A549 (cell line): ENCODE data around the gene IFNB1. TPM values are rescaled to one million over a fixed set of nuclear protein-coding genes. Genes with fewer than 3 reads are reported as not detected.

Experiments used
- ATAC-seq, 2 experiments: fragments of 200-7000 bp in 1 of 2; fragments of >200 bp in 1 of 2; cut with Nextera tagmentation in 1 of 2; cut with Tn5 transposase in 1 of 2; 3 replicates each; pipeline versions ENCODE4 v1.8.0 to v1.9.1; 2018 to 2020; ENCODE audit warnings: mild to moderate bottlenecking in 1 of 2, moderate library complexity in 1 of 2
- CTCF ChIA-PET: fragments of 300-600 bp; sonication (Branson Sonifier 250); formaldehyde crosslinking; extraction: SDS; loops from one replicate; lab custom pipeline; 2021; ENCODE audit warnings: antibody characterized with exemption, inconsistent platforms; lab: Yijun Ruan, JAX
- POLR2A ChIA-PET: fragments of 350-600 bp; formaldehyde crosslinking; extraction: SDS; loops from one replicate; lab custom pipeline; 2021; ENCODE audit warnings: antibody characterized with exemption, inconsistent platforms; lab: Yijun Ruan, JAX
- DNase-seq, 2 experiments: peaks; one replicate each; pipeline versions ENCODE4 v3.0.0 to v3.0.0-alpha.2; 2011 to 2016; ENCODE audit warnings: low read depth in 1 of 2, low spot score in 1 of 2
- FAIRE-seq: peaks from 2 replicates; lab custom pipeline; 2011; peaks lifted over from hg19 to GRCh38; lab: Jason Lieb, UNC
- H3K27ac ChIP-seq, 2 experiments: fragments of >200 bp; sonication (Bioruptor Twin); formaldehyde crosslinking; 3 replicates each; pipeline ENCODE4 v1.5.1; 2016 to 2017
- H3K4me1 ChIP-seq: fragments of >200 bp; sonication (Bioruptor Twin); formaldehyde crosslinking; 3 replicates; pipeline ENCODE4 v1.6.1; 2016
- H3K4me2 ChIP-seq: fragments of >200 bp; sonication (Bioruptor Twin); formaldehyde crosslinking; 3 replicates; pipeline ENCODE4 v1.6.1; 2016
- H3K4me3 ChIP-seq: fragments of >200 bp; sonication (Bioruptor Twin); formaldehyde crosslinking; 3 replicates; pipeline ENCODE4 v1.5.1; 2016
- H3K9me3 ChIP-seq: fragments of >200 bp; sonication (Bioruptor Twin); formaldehyde crosslinking; 3 replicates; pipeline ENCODE4 v1.6.1; 2016
- BHLHE40 ChIP-seq: IDR thresholded peaks from 2 replicates; pipeline ENCODE4 v1.6.1; 2012; ENCODE audit warnings: low read depth, low read length, inconsistent platforms
- CHD4 ChIP-seq: fragments of 200-600 bp; sonication (generic); IDR thresholded peaks from 2 replicates; pipeline ENCODE4 v1.6.1; 2016; ENCODE audit warnings: antibody characterized with exemption, mild to moderate bottlenecking, borderline replicate concordance
- EHMT2 ChIP-seq: fragments of 200-600 bp; sonication (generic); IDR thresholded peaks from 2 replicates; pipeline ENCODE4 v1.6.1; 2016; ENCODE audit warnings: antibody characterized with exemption, low read depth, mild to moderate bottlenecking, moderate library complexity
- ELK1 ChIP-seq: fragments of 150-350 bp; IDR thresholded peaks from 2 replicates; pipeline ENCODE4 v1.6.1; 2014; ENCODE audit warnings: low read depth, mild to moderate bottlenecking, low read length
- FOSB ChIP-seq: fragments of 250-450 bp; sonication (Bioruptor Pico); IDR thresholded peaks from 2 replicates; pipeline ENCODE4 v1.5.0; 2020; ENCODE audit warnings: mild to moderate bottlenecking, moderate library complexity
- FOSL2 ChIP-seq, 2 experiments: fragments of 450-650 bp in 1 of 2; fragments of >200 bp in 1 of 2; sonication (Bioruptor Twin) in 1 of 2; formaldehyde crosslinking; IDR thresholded peaks; 2 replicates each; pipeline versions ENCODE4 v1.5.0 to v1.6.1; 2016 to 2020; ENCODE audit warnings: mild to moderate bottlenecking in 1 of 2, moderate library complexity in 1 of 2
- FOXS1 ChIP-seq: fragments of 250-450 bp; sonication (Bioruptor Pico); IDR thresholded peaks from 2 replicates; pipeline ENCODE4 v1.5.0; 2020; ENCODE audit warnings: mild to moderate bottlenecking, moderate library complexity
- GATA3 ChIP-seq: IDR thresholded peaks from 2 replicates; pipeline ENCODE4 v1.6.1; 2012; ENCODE audit warnings: borderline replicate concordance
- HDAC2 ChIP-seq: fragments of 200-600 bp; sonication (generic); IDR thresholded peaks from 2 replicates; pipeline ENCODE4 v1.6.1; 2016
- HES2 ChIP-seq: fragments of >200 bp; sonication (Bioruptor Twin); formaldehyde crosslinking; IDR thresholded peaks from 2 replicates; pipeline ENCODE4 v1.6.1; 2016
- HEYL ChIP-seq: fragments of 250-450 bp; sonication (Bioruptor Pico); IDR thresholded peaks from 2 replicates; pipeline ENCODE4 v1.8.0; 2021; ENCODE audit warnings: mild to moderate bottlenecking, moderate library complexity
- HOXB5 ChIP-seq: fragments of 250-450 bp; sonication (Bioruptor Pico); IDR thresholded peaks from 2 replicates; pipeline ENCODE4 v1.5.0; 2020; ENCODE audit warnings: mild to moderate bottlenecking, moderate library complexity
- JUN ChIP-seq, 2 experiments: fragments of >200 bp; sonication (Bioruptor Twin); formaldehyde crosslinking; IDR thresholded peaks; 2 replicates in 1 of 2; 3 replicates in 1 of 2; pipeline ENCODE4 v1.6.1; 2016 to 2017
- JUNB ChIP-seq: fragments of >200 bp; sonication (Bioruptor Twin); formaldehyde crosslinking; IDR thresholded peaks from 2 replicates; pipeline ENCODE4 v1.6.1; 2016
- KDM1A ChIP-seq: fragments of 200-600 bp; sonication (generic); IDR thresholded peaks from 2 replicates; pipeline ENCODE4 v1.6.1; 2016; ENCODE audit warnings: low read depth, mild to moderate bottlenecking
- MAFK ChIP-seq: fragments of 450-650 bp; IDR thresholded peaks from 2 replicates; pipeline ENCODE4 v1.6.1; 2014; ENCODE audit not compliant: partially characterized antibody
- NPAS2 ChIP-seq: fragments of 250-450 bp; sonication (Bioruptor Pico); IDR thresholded peaks from 2 replicates; pipeline ENCODE4 v1.8.0; 2022; ENCODE audit warnings: mild to moderate bottlenecking, moderate library complexity, borderline replicate concordance
- NR3C1 ChIP-seq: fragments of >200 bp; sonication (Bioruptor Twin); formaldehyde crosslinking; IDR thresholded peaks from 3 replicates; pipeline ENCODE4 v1.6.1; 2017
- POLR2AphosphoS2 ChIP-seq: conservative IDR thresholded peaks from 2 replicates; pipeline ENCODE4 v1.6.1; 2012; ENCODE audit warnings: low read length, improper control_type of control experiment, inconsistent platforms
- RAD21 ChIP-seq, 2 experiments: fragments of >200 bp in 1 of 2; sonication (Bioruptor Twin) in 1 of 2; formaldehyde crosslinking in 1 of 2; IDR thresholded peaks in 1 of 2; conservative IDR thresholded peaks in 1 of 2; 2 replicates in 1 of 2; 3 replicates in 1 of 2; pipeline ENCODE4 v1.6.1; 2012 to 2018; ENCODE audit warnings: inconsistent platforms in 1 of 2
- SREBF2 ChIP-seq: fragments of 450-650 bp; IDR thresholded peaks from 2 replicates; pipeline ENCODE4 v1.6.1; 2014; ENCODE audit warnings: mild to moderate bottlenecking, moderate library complexity
- ZC3H11A ChIP-seq: fragments of 450-650 bp; IDR thresholded peaks from 2 replicates; pipeline ENCODE4 v1.6.1; 2014; ENCODE audit warnings: antibody characterized with exemption, mild to moderate bottlenecking
- ZFP36 ChIP-seq: fragments of 450-650 bp; IDR thresholded peaks from 2 replicates; pipeline ENCODE4 v1.6.1; 2014; ENCODE audit warnings: borderline replicate concordance; ENCODE audit not compliant: partially characterized antibody
- WGBS: methylation state at CpG from one replicate; pipeline ENCODE4 v1.1.6; 2017; ENCODE audit errors: missing lambda C conversion rate; 5-methylcytosine and 5-hydroxymethylcytosine counted together
- polyA plus RNA-seq, 4 experiments: library from polyadenylated mRNA; depleted of rRNA in 3 of 4; stranded (reverse); fragments of >200 nt; fragmentation: RNase III in 1 of 4; extraction: RNeasy Plus Mini Kit Qiagen cat#74134 plus additional on column Dnase treatment in 1 of 4; gene quantifications; 2 replicates in 3 of 4; 3 replicates in 1 of 4; pipeline ENCODE4 v1.2.3, GENCODE V29; 2011 to 2017
- TF ChIP-seq, protein P1 (sequence below): fragments of 200-600 bp; sonication (generic); IDR thresholded peaks from 2 replicates; pipeline ENCODE4 v1.6.1; 2016; ENCODE audit warnings: antibody characterized with exemption, mild to moderate bottlenecking, moderate library complexity
- TF ChIP-seq, protein P2 (sequence below): fragments of >200 bp; sonication (Bioruptor Twin); formaldehyde crosslinking; IDR thresholded peaks from 3 replicates; pipeline ENCODE4 v1.5.1; 2016
- TF ChIP-seq, protein P3 (sequence below): fragments of >200 bp; sonication (Bioruptor Twin); formaldehyde crosslinking; IDR thresholded peaks from 3 replicates; pipeline ENCODE4 v1.6.1; 2016

IFNB1 gene
- polyA plus RNA-seq, 2 of the 4 experiments (the other 2 are of a cell fraction): not detected

DNA sequence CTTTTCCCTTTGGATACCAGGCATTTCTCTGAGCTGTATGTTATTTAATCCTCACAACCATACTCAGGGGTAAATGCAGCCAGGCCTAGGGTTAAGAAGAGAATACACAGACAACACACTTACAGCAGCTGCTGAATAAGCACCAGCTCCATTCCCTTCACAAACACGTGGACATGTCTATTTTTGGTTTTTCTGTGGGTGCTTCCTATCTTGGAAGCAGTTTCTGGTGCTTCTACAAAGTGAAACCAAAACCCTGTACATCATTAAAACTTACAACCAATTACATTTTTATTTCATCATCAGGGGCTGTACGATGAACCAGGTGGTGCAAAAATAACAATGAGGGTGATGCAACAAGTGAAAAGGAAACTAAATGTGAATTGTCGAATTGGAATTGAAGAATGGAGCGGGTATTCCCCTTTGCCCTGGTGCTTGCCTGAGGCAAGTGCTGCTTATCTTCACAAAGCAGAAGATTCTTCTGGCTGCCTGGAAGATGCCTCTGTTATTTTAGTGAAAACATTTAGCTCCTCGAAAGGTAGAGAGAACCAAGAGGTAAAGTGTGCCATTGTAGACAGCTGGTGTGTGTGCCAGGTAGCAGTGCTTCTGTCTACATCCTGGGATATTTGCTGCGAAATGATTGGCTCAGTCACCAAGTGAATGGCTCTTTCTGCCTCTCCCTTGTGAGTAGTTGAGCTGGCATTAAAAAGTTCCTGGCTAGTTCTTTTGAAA, 18.6 kb upstream of the IFNB1 start:
- 51% methylated on average over 6 of the region's 6 CpGs for WGBS
- peaks cover 9% of the 10 kb centered on the region; the same call in 1 of the 3 replicates for H3K4me1 ChIP-seq
- ATAC-seq: no peak
- H3K4me3 ChIP-seq: no peak overlapping the region
- POLR2A ChIA-PET: no interaction called here
- H3K27ac ChIP-seq: peak overlapping the region in 1 of 2 experiments; percentile 2; a peak in 1 of 6 replicates
- no peaks in the 10 kb centered on the region for H3K9me3 ChIP-seq
- DNase-seq: no peak
- no peak for FAIRE-seq
- CTCF ChIA-PET: interaction anchor here (1.5 to 5.5 kb wide), 2 partner anchors 14 to 741 kb away, joined by 3 to 30 read pairs; no protein-coding TSS in a partner anchor
- TF ChIP-seq, protein P1, sequence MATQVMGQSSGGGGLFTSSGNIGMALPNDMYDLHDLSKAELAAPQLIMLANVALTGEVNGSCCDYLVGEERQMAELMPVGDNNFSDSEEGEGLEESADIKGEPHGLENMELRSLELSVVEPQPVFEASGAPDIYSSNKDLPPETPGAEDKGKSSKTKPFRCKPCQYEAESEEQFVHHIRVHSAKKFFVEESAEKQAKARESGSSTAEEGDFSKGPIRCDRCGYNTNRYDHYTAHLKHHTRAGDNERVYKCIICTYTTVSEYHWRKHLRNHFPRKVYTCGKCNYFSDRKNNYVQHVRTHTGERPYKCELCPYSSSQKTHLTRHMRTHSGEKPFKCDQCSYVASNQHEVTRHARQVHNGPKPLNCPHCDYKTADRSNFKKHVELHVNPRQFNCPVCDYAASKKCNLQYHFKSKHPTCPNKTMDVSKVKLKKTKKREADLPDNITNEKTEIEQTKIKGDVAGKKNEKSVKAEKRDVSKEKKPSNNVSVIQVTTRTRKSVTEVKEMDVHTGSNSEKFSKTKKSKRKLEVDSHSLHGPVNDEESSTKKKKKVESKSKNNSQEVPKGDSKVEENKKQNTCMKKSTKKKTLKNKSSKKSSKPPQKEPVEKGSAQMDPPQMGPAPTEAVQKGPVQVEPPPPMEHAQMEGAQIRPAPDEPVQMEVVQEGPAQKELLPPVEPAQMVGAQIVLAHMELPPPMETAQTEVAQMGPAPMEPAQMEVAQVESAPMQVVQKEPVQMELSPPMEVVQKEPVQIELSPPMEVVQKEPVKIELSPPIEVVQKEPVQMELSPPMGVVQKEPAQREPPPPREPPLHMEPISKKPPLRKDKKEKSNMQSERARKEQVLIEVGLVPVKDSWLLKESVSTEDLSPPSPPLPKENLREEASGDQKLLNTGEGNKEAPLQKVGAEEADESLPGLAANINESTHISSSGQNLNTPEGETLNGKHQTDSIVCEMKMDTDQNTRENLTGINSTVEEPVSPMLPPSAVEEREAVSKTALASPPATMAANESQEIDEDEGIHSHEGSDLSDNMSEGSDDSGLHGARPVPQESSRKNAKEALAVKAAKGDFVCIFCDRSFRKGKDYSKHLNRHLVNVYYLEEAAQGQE: no peak
- TF ChIP-seq, protein P2, sequence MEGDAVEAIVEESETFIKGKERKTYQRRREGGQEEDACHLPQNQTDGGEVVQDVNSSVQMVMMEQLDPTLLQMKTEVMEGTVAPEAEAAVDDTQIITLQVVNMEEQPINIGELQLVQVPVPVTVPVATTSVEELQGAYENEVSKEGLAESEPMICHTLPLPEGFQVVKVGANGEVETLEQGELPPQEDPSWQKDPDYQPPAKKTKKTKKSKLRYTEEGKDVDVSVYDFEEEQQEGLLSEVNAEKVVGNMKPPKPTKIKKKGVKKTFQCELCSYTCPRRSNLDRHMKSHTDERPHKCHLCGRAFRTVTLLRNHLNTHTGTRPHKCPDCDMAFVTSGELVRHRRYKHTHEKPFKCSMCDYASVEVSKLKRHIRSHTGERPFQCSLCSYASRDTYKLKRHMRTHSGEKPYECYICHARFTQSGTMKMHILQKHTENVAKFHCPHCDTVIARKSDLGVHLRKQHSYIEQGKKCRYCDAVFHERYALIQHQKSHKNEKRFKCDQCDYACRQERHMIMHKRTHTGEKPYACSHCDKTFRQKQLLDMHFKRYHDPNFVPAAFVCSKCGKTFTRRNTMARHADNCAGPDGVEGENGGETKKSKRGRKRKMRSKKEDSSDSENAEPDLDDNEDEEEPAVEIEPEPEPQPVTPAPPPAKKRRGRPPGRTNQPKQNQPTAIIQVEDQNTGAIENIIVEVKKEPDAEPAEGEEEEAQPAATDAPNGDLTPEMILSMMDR: no peak
- no peak for TF ChIP-seq ZFP36
- no peak for TF ChIP-seq ZC3H11A
- no peak for TF ChIP-seq NR3C1
- TF ChIP-seq, protein P3, sequence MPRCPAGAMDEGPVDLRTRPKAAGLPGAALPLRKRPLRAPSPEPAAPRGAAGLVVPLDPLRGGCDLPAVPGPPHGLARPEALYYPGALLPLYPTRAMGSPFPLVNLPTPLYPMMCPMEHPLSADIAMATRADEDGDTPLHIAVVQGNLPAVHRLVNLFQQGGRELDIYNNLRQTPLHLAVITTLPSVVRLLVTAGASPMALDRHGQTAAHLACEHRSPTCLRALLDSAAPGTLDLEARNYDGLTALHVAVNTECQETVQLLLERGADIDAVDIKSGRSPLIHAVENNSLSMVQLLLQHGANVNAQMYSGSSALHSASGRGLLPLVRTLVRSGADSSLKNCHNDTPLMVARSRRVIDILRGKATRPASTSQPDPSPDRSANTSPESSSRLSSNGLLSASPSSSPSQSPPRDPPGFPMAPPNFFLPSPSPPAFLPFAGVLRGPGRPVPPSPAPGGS: no peak
- no peak for TF ChIP-seq HES2
- TF ChIP-seq GATA3: no peak
- no peak for TF ChIP-seq MAFK
- no peak for TF ChIP-seq NPAS2 (CRISPR knock-in tag)
- TF ChIP-seq FOXS1: no peak
- TF ChIP-seq JUNB: no peak
- no peak for TF ChIP-seq RAD21 (conservative IDR thresholded peaks at IDR 0.05 in 1 of 2, IDR thresholded peaks at IDR 0.05 in 1 of 2)
- TF ChIP-seq HDAC2: no peak
- no peak for TF ChIP-seq SREBF2
- TF ChIP-seq KDM1A: no peak
- H3K4me2 ChIP-seq: peak overlapping the region; percentile 59

GRCh38 chr9:21095561-21095960, 17.8 kb upstream of the IFNB1 start:
- Histone ChIP-seq H3K4me3 (no peak overlapping the region), H3K4me2 (no peak overlapping the region; the same call in 2 of the 3 replicates)
- no peak; a peak in 1 of 6 replicates for ATAC-seq
- TF ChIP-seq MAFK (no peak), HOXB5 (CRISPR knock-in tag) (no peak), HEYL (CRISPR knock-in tag) (no peak), JUNB (no peak), HDAC2 (no peak), EHMT2 (no peak), FOSB (CRISPR knock-in tag) (no peak), JUN (IDR thresholded peaks at IDR 0.05) (no peak), POLR2AphosphoS2 (no peak), CHD4 (no peak), FOSL2 (IDR thresholded peaks at IDR 0.05) (no peak), FOSL2 (CRISPR knock-in tag; IDR thresholded peaks at IDR 0.05) (no peak), ELK1 (no peak), BHLHE40 (no peak), SREBF2 (no peak)
- TF ChIP-seq, protein P3: no peak
- TF ChIP-seq, all 56 proteins: peak for 0
- POLR2A ChIA-PET: no interaction called here
- H3K9me3 ChIP-seq: no peaks in the 10 kb centered on the region
- peaks cover 9% of the 10 kb centered on the region; the same call in 1 of the 3 replicates for H3K4me1 ChIP-seq
- no peak for FAIRE-seq
- CTCF ChIA-PET: interaction anchor here (5.5 kb wide), 1 partner anchor 15 kb away, joined by 30 read pairs; no protein-coding TSS in a partner anchor
- no peak overlapping the region for H3K27ac ChIP-seq
- DNase-seq: no peak
